Thoracic aorta (tissue), 2 donors: ENCODE data around the gene FTSJ1. TPM values are rescaled to one million over a fixed set of nuclear protein-coding genes. Genes with fewer than 3 reads are reported as not detected.

Experiments
- ATAC-seq: fragments of 150-250 bp; one replicate; pipeline ENCODE4 v1.8.0; 2017; ENCODE audit warnings: low read depth; ENCODE audit not compliant: insufficient number of reproducible peaks, low FRiP score
- DNase-seq: peaks from one replicate; pipeline ENCODE4 v3.0.0-alpha.2; 2020; ENCODE audit warnings: low spot score
- H3K27ac ChIP-seq, 2 donors: fragments of 200-600 bp; sonication (generic); 1 replicate in 1 of 2; 2 replicates in 1 of 2; pipeline ENCODE4 v1.5.1; 2016; ENCODE audit warnings: mild to moderate bottlenecking in 2 of 2, moderate library complexity in 2 of 2
- H3K27me3 ChIP-seq: fragments of 200-600 bp; sonication (generic); replicated peaks from 2 replicates; pipeline ENCODE4 v1.6.0; 2016; ENCODE audit warnings: mild to moderate bottlenecking; ENCODE audit not compliant: insufficient read depth
- H3K36me3 ChIP-seq: fragments of 200-600 bp; sonication (generic); one replicate; pipeline ENCODE4 v1.5.1; 2016
- H3K4me1 ChIP-seq, 2 donors: fragments of 200-600 bp; sonication (generic); 1 replicate in 1 of 2; 2 replicates in 1 of 2; pipeline versions ENCODE4 v1.5.1 to v1.6.0; 2016; ENCODE audit warnings: low read depth in 2 of 2, mild to moderate bottlenecking in 1 of 2; ENCODE audit not compliant: control insufficient read depth in 1 of 2
- H3K4me3 ChIP-seq: fragments of 200-600 bp; sonication (generic); 2 replicates; pipeline ENCODE4 v1.5.1; 2016; ENCODE audit warnings: mild to moderate bottlenecking
- H3K9me3 ChIP-seq: fragments of 200-600 bp; sonication (generic); 2 replicates; pipeline ENCODE4 v1.5.1; 2016
- CTCF ChIP-seq: fragments of 200-600 bp; sonication (generic); IDR thresholded peaks from one replicate; pipeline ENCODE4 v1.5.1; 2019; ENCODE audit warnings: antibody characterized with exemption
- total RNA-seq, 2 donors: library from RNA; depleted of rRNA; stranded (reverse); fragments of >200 nt; gene quantifications; one replicate each; pipeline versions ENCODE4 v1.1.0 to v1.2.3, GENCODE V29; 2016

The FTSJ1 gene
- total RNA-seq, 2 donors from 2014 or later, result 44.7 to 61.0 TPM

- ATAC-seq (no peak), DNase-seq (no peak)
- no peak for TF ChIP-seq CTCF
- Histone ChIP-seq H3K9me3 (no peaks in the 10 kb centered on the region), H3K27ac (no peak overlapping the region), H3K4me1 (peaks cover 0 to 8% of the 10 kb centered on the region in 2 donors), H3K4me3 (no peak overlapping the region), H3K36me3 (peaks cover 4% of the 10 kb centered on the region), H3K27me3 (no peaks in the 10 kb centered on the region)
Observed at GRCh38 chrX:48512371-48512935, 36.5 kb downstream of the FTSJ1 start.

GRCh38 chrX:48513670-48514069, 37.7 kb downstream of the FTSJ1 start:
- ATAC-seq (no peak), DNase-seq (no peak)
- TF ChIP-seq CTCF, result no peak
- Histone ChIP-seq H3K4me3 (no peak overlapping the region), H3K9me3 (no peaks in the 10 kb centered on the region), H3K36me3 (peaks cover 4% of the 10 kb centered on the region), H3K27me3 (no peaks in the 10 kb centered on the region), H3K4me1 (peaks cover 0 to 8% of the 10 kb centered on the region in 2 donors), H3K27ac (no peak overlapping the region)

GRCh38 chrX:48514126-48514806, 38.3 kb downstream of the FTSJ1 start:
- Histone ChIP-seq H3K36me3 (peaks cover 4% of the 10 kb centered on the region), H3K9me3 (no peaks in the 10 kb centered on the region), H3K27me3 (no peaks in the 10 kb centered on the region), H3K4me3 (no peak overlapping the region), H3K27ac (no peak overlapping the region), H3K4me1 (peaks cover 0 to 8% of the 10 kb centered on the region in 2 donors)
- DNase-seq (no peak), ATAC-seq (no peak)
- TF ChIP-seq CTCF, result no peak

GRCh38 chrX:48514868-48515460, 39.0 kb downstream of the FTSJ1 start:
- no peak for DNase-seq
- ATAC-seq, result no peak
- no peak for TF ChIP-seq CTCF

GRCh38 chrX:48515842-48516241, 39.8 kb downstream of the FTSJ1 start:
- H3K4me1 ChIP-seq, result no peaks in the 10 kb centered on the region
- H3K4me3 ChIP-seq, result no peak overlapping the region
- ATAC-seq, result no peak
- H3K27me3 ChIP-seq, result no peaks in the 10 kb centered on the region
- peaks cover 4% of the 10 kb centered on the region for H3K36me3 ChIP-seq
- H3K27ac ChIP-seq, result no peak overlapping the region
- DNase-seq, result no peak
- no peak for TF ChIP-seq CTCF
- H3K9me3 ChIP-seq, result no peaks in the 10 kb centered on the region

More at GRCh38 chrX:48514868-48515460, 39.0 kb downstream of the FTSJ1 start:
- H3K9me3 ChIP-seq, result no peaks in the 10 kb centered on the region
- H3K27ac ChIP-seq, result no peak overlapping the region
- H3K27me3 ChIP-seq, result no peaks in the 10 kb centered on the region
- H3K4me1 ChIP-seq, result peaks cover 0 to under 1% of the 10 kb centered on the region in 2 donors
- peaks cover 4% of the 10 kb centered on the region for H3K36me3 ChIP-seq
- no peak overlapping the region for H3K4me3 ChIP-seq
